Measurements from ENCODE around the gene MED12L. TPM values are rescaled to one million over a fixed set of nuclear protein-coding genes. Genes with fewer than 3 reads are reported as not detected.

MED12L gene
- total RNA-seq, 1 donor from 2014 or later, result 5.5 TPM

DNA sequence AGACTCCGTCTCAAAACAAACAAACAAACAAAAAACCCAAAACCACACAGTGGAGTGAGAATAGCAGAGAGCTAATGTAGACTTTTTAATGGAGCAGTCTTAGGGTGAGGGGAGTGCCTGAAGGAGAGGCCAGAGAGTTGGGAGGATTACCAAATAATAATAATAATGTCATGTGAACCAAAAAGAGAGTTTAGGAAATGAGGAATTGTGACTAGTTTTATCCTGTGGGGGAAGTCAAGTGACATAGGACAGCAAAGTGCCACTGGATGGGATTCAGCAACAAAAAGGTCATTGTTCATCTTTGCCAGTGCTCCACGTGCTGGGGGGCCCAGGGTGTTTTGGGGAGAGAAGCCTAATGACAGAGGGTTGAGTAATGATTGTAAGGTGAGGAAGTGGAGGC lies 218.3 kb downstream of the MED12L start:
- no peak for DNase-seq (ENCODE audit: low spot score)
- intact Hi-C loops (cut with DNase I), result no loop called here

DNA sequence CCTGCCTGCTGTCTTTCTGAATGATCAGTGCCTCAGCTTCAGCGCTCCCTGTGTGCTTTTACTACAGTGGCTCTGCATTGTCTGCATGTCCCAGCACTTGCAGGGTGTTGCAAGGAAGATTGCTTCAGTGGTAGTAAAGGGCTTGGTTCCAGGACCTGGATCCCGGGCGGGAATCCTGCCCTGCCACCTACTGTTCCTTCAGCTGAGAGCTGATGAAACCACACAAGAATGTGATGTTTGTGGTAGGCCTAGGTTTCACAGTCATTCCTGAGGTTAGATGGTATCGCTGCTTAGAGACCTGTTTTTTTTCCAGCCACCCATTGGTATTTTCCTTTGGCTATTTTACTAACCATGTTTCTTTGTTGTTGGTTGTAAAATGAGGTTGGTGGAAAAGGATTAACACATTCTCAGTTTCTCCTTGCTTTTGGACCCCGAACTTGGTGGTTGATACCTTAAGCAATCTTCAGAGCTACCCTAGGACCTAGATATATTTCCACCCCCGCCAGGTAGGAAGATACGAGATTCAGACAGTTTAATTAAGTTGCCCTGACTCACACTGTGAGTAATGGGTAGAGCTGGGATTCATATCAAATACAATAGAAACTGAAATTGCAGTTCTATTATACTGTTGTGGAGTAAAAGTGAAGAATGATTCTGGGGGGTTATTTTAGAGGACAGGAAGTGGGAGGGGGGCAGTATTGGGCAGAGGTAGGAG lies 219.8 kb downstream of the MED12L start:
- intact Hi-C loops (cut with DNase I), result no loop called here
- no peak for DNase-seq (ENCODE audit: low spot score)

DNA sequence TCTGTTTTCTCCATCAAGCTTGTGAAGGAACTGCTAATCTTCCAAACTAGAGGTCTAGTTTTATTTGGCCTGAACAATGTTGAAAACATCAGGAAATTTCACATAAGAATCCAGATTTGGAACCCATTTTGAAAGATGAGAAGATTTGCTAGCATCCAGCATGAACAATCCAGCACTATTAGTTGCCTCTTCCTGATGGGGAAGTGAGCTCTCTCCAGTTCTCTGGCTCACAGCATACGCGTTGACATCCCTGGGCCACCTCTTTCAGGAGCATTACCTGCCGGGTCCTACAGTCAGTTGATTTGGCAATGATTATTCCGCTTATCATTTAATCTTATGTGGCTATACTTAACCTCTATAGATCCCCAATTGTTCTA lies 220.3 kb downstream of the MED12L start:
- DNase-seq (ENCODE audit: low spot score), result no peak
- intact Hi-C loops (cut with DNase I), result no loop called here

DNA sequence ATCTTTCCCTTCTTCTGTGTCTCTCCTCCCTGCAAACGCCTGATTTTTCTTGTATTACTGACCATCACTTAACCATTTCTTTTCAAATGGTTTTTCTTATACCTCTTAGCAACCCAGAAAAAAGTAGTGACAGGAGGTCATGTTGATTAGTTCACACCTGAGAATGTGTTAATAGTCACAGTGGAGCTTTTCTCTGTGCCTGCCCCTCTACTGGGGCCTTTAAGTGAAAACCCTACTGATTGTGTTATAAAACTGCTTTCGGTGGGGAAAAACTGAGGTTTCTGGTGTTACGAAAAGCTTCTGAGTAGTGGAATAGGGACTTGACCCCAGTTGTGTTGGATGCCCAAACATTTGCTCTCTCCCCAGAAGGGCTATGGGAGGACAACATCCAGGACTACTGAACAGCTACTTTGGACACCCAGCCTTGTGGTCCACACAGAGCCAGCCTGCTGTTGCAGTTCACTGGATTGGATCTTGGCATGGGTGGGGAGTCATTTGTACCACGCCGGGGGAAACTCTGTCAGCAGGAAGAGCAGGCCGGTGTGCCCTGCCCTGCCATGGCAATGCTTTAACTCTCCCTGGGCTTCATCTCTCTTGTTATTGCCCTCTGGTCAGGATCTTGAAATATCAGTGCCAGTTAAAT lies 220.8 kb downstream of the MED12L start:
- intact Hi-C loops (cut with DNase I), result no loop called here
- DNase-seq (ENCODE audit: low spot score), result no peak

DNA sequence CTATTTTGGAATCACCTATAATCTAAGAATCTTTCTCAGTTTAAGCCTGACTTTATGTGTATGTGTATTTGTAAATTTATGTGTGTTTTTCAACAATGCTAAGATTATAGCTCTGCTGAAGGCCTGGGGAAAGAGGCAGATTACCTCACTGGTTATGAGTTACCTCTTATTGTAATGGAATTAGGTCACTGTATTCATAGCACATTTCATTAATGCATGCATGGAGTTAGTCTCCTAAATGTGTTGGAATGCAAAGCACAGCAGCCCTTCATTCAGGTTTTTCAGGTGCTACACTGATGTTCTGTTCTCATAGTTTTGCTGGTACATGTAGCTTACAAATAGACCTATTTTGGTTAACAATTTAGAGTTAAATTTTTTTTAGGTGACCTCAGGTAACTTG lies 221.7 kb downstream of the MED12L start:
- intact Hi-C loops (cut with DNase I), result no loop called here

DNA sequence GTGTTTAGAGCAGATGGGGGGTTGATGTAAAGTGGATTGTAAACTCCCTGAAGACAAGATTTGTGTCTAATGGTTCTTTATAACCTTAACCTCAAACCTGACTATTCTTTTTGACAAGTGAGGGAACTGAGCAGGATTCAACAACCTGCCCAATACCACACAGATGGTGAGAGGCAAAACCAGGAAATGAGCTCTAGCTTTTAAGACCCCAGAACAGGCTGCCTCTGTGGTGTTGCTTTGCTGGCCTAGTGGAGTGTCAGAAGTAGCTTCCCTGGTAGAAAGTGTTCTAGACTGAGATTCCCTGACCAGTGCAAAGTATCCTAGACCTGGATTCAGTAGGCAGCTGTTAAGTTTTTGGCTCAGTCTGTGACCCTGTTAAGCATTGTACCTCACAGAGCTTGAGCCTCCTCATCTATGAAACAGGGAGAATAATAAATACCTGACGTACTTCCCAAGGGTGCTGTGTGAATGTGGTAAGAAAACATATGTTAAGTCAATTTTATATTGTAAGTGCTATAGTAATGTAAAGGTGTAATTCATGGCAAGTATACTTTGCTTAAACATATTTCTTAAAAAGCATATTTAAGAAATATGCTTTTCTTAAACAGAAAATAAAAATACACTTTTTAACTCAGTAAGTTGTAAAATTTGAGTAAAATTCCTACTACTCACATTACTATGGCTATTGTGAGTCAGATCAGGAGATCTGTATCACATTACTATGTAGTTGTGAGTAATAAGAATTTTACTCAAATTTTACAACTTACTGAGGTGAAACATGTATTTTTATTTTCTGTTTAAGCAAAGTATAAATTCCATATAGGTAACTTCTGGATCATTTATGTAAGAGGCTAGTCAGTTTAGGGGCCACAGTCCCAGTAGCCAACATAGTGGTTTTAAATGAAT lies 222.4 kb downstream of the MED12L start:
- intact Hi-C loops (cut with DNase I), result no loop called here
- DNase-seq (ENCODE audit: low spot score), result no peak

More for the DNA sequence above, 221.7 kb downstream of the MED12L start:
- no peak for DNase-seq (ENCODE audit: low spot score)

DNA sequence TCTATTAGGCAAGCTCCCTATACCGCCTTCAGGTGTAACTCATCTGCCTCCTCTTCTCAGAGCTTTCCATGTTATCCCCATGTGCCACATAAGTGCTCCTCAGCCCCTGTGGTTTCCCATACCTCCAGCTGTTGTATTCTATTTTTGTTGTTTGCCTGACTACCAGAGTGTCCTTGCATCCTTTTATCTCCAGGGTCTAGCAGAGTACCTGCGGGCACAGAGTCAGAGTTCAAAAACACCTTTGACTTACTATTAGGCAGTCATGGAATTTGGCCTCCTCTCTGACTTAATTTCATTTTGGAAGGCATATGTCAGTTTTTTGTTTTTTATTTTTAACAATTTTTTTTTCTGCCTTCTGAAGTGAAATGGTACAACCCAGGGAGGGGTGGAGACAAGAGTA lies 224.1 kb downstream of the MED12L start:
- intact Hi-C loops (cut with DNase I), result no loop called here
- no peak for DNase-seq (ENCODE audit: low spot score)

DNA sequence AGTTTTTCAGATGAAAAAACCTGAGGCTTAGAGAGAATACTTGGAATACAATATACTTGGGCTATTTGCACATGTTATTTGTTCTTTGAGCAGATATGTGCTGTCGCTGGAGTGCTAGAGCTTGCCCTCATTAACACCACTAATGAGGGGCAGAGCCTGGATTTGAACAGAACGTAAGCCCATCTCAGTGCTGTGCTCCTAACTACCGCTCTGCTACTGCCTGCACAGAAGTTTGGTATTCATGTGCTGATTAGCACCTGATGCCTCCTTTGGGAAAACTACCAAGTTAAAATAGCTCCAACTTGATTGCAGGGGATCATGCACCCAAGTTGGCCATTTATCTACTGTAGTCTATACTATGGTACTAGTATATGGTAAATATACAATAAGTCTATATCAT lies 227.5 kb downstream of the MED12L start:
- intact Hi-C loops (cut with DNase I), result no loop called here
- DNase-seq (ENCODE audit: low spot score), result no peak

DNA sequence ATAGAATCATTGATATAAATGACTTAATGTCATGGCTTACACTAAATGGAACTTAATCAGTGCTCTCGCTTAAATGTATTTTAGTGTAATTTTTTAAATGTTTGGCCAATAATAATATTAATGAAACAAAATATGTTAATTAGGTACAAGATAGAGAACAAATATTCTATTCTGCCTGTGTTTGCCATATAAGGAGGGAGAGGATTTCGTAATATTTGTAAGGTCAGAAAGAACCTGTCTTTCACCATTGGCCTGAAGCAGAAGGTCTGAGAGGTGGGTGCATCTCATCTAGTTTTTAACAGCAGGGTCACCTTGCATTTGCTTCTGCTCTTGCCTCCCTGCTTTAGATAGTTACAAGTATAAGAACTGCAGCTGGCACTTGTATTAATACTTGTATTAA lies 228.7 kb downstream of the MED12L start:
- DNase-seq (ENCODE audit: low spot score), result no peak
- intact Hi-C loops (cut with DNase I), result no loop called here

DNA sequence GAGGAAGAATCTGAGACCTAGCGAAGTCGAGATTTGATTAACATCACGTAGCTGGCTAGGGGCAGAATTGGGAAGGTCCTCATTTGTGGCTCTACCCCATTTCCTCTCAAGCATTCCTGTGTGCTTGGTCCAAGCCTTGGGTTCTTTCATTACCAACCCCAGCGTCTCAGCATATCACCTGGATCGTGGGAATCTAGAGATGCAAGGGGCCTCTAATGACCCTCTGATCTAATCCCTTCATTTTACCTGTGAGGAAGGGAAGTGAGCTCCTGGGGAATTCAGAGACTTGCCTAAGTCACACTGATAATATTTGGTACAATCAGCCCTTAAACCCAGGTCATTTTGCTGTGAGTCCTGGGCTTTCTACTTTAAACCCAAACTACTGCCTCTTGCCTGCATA lies 229.1 kb downstream of the MED12L start:
- no peak for DNase-seq (ENCODE audit: low spot score)
- intact Hi-C loops (cut with DNase I), result no loop called here

DNA sequence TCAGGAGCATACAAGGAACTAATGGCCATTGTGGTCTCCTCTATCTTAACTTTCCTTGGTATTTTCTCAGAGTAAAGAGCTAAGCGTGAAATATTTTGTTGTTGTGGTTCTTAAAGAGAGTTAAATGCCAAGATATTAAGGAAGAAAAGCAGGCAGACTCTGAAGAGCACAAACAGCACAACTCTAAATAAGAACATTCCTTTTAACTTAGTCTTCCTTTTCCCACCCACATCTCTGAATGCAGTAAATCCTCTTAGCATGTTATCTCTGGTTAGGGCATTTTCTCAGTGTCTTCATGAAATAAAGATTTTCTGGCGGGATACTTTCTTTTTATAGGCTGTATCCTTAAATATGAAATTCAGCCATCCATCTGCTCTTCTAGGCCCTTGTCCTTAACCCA lies 229.7 kb downstream of the MED12L start:
- intact Hi-C loops (cut with DNase I), result no loop called here

DNA sequence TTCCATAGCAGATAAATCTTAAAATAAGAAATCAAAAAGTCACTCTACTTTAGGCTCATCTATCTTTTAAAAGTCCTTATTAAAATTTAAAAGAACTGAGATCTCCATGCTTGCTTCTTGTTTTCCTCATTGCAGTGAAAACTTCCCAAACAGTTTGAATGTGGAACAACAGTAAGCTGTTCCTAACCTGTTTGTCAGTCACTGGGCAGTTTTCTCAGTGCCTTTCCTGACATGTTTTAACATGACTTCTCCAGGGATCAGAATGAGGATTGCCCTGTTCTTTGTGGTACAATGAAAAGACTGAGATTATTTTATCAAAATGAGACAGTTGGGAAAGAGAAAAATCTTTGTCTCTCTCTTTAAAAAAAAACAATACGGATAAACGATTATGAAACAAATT lies 230.4 kb downstream of the MED12L start:
- intact Hi-C loops (cut with DNase I), result no loop called here
- DNase-seq (ENCODE audit: low spot score), result no peak

More for the DNA sequence above, 229.7 kb downstream of the MED12L start:
- no peak for DNase-seq (ENCODE audit: low spot score)

DNA sequence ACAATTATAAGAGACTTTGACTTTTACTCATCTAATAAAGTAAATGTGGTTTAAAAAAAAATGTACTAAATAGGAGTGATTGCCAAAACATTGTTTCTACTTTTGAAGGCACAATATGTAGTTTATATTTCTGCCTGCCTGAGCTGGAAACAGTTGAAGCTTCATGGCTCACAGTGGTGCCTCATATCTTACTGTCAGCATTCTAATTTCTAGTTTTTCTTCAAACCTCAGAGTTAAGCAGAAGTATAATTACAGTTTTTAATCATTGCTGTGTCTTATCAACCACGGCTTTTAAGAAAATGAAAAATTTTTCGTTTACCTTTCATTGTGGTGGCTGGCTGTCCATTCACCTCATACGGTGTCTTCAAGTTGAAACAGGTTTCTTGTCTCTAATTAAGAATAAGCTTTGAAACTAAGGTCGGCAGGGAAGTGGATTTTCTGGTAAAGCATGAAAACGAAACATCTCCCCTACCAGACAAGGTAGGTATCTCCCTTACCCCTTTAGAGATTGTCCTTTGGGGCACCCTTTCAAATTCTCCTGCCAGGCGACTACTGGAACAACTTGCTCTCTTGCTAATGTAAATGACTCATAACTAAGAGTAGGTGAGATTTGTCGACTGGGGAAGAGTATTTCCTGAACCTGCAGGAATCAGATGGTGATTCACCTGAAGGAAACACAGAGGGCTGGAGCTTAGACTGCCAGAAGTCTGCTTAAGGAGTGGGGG lies 231.0 kb downstream of the MED12L start, which contains the start of gene GPR87:
Gene GPR87, minus strand, starts transcription at position 554 of the 725 bp plus-strand sequence. CDS start 16,720 bp downstream, outside the sequence.
- no peak for DNase-seq (ENCODE audit: low spot score)
- intact Hi-C loops (cut with DNase I), result no loop called here

DNA sequence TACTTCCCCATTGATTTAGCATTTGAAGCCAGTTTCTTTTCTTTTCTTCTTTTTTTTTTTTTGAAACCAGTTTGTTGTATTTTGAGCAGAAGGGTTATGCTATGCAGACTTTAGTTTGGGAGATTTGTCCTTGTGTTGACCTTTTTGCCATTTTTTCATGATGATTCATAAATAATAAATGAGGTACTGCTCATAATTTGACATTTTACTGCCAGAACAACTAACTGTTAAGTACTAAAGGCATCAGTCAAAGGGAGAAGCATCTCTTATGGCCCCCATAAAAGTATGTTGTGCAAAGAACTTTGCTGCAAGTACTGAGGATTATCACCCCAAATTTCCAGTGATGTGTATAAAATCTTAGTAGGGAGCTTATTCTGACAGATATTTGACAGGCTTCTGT lies 232.8 kb downstream of the MED12L start:
- no peak for DNase-seq (ENCODE audit: low spot score)
- intact Hi-C loops (cut with DNase I), result no loop called here

DNA sequence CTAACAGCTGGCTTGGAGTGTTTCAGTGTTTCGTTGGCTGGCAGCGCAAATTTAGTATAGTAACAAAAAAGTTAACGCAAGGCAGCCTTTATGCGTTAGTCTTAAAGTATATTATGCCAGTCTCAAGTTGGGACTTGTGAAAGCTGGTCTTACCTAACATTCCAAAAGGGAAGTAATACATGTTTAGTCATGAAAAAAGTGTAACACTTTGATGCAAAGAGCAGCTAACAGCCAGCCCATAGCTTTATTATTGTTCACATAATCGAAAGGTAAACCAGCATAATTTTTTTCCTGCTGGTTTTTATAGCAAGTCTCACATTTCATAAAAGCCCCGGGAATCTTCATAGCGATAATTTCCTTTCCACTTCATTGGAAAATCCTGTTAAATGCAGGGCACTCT lies 233.5 kb downstream of the MED12L start:
- no peak for DNase-seq (ENCODE audit: low spot score)
- intact Hi-C loops (cut with DNase I), result no loop called here

DNA sequence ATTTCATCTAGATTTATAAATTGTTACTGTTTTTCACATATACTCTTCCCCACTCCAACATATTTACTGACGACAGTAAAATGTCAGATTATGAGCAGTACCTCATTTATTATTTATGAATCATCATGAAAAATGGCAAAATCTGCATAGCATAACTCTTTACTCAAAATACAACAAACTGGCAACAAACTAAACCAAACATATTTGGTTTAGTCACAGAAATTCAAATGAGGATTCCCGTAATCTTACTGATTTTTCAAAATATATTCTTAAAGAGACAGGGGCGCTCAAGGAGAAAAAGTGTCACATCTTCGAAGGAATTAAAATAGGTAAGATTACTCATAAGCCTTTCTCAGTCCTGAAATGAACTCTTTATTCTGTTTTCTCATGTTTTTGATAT lies 234.2 kb downstream of the MED12L start:
- no peak for DNase-seq (ENCODE audit: low spot score)
- intact Hi-C loops (cut with DNase I), result no loop called here

DNA sequence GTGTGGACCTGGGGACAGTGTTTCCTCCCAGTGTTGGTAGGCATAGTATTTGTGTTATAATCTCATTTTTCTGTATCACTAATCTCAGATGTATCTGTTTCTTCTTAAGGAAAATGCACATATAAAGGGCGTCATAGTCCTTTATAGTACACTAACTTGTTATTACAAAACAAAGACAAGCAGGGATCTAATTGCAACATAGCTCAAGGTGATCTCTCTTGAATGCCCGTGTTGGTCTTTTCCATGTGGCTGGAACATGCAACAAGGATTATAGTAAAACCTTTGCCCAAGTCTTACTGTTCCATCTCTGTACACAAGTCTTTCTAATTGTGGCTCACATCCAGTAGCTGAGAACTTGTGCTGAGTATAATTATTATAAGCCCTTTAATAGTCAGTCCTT lies 234.7 kb downstream of the MED12L start:
- DNase-seq (ENCODE audit: low spot score), result no peak
- intact Hi-C loops (cut with DNase I), result no loop called here

DNA sequence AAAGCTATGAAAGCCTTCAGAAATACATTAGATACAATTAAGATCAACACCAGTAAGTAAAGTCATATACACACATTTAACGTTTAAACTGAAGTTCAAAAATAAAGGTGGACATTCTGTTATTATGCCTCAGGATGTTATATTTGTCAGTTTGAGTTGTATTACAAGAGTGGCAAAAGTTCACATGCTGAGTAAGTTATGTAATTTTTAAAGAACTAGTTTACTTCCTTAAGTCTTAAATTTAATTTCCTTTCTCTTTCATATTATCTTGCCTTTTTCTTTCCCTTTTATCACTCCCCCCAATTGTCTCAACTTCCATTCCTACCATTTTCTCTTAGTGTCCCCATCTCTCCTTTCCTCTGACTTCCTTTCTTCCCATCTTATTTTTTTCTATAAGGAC lies 236.1 kb downstream of the MED12L start:
- DNase-seq (ENCODE audit: low spot score), result no peak
- intact Hi-C loops (cut with DNase I), result no loop called here

DNA sequence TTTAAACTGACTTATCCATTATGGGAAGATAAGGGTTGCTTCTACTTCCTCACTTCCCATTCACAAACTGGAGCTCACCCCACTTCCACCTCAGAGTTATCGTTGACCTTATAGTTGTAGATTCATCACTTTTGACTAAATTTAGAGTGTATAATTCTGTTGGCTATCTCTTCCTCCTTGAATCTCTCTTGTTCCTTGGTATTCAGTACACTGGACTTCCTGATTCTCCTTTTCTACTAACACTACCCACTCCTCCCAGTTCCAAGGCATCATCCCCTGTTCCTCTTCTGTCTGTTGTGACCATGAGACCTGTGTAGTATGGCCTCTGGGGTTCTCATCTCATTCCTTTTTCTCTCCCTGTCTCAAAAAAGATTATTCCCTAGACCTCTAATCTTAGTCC lies 237.0 kb downstream of the MED12L start:
- intact Hi-C loops (cut with DNase I), result no loop called here
- no peak for DNase-seq (ENCODE audit: low spot score)

All from cardiac septum (tissue), 1 donor.